Mesenteric fat pad (tissue), 1 donor: ENCODE data around the gene NTNG1. TPM values are rescaled to one million over a fixed set of nuclear protein-coding genes. Genes with fewer than 3 reads are reported as not detected.

ENCODE experiments used
- DNase-seq: peaks from one replicate; pipeline ENCODE4 v3.0.0-alpha.2; 2020; ENCODE audit warnings: low spot score
- total RNA-seq: library from RNA; stranded (reverse); fragmentation: NEBNext Ultra II Directional; extraction: Animal tissue kit (Norgen Biotek cat#: 25700); gene quantifications from one replicate; pipeline ENCODE4 v1.2.1, GENCODE V29; 2021
- donor health status: DM: yes; HTN: yes; CAD: no.

The NTNG1 gene
- total RNA-seq, 1 donor from 2014 or later: not detected

DNA sequence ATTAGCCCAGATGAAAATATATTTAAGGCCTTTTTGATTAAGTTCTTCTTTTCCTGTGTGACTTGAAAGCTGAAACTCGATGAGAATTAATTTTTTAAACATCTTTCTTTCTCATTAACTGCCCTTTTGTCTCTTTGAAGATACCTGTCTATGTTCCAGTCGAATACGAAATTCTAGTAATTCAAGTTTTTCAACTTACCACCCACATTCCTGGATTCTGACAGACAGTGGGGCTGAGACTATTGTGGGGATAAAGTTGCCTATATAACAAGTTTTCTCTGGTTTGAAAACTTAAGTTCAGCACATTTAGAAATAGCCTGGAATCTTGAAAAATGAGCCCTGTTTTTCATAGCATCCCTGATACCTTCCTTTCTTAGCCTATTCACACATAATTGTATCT lies 114.6 kb downstream of the NTNG1 start:
- DNase-seq: no peak

DNA sequence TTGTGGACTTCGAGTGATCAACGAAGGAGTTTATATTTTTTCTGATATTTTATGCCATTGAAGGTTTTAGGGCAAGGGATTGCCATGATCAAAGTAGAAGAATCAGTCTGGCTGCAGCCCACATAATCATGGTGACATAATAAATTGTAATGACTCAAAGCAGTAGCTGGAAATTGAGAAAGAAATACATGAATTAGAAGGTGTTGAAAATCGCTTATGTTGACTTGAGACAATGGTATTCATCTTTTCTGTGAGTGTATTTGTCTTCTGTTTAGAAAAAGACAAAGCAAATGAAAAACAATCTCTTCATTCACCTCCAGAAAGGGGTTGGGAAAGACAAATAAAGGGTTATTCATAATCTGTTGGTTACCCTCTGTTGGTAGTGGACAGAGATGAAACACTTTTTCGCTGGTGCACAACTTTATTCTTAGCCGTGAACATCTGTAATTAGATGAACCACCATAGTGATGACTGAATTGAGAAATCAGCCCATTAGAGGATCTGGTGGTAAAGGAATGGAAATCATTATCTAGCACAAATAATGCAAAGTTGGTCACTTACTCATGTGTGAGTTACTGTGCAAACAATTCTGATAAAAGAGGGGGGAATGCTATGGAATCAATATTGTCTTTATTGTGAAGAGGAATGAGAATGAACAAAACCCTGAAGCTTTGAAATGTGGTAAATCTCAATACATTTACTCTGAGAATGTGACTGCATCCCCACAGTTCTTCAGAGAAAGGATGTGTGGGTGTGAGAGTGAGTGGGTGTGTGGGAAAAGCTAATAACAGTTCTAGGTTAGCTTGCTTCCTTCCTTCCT lies 121.8 kb downstream of the NTNG1 start:
- DNase-seq: no peak

DNA sequence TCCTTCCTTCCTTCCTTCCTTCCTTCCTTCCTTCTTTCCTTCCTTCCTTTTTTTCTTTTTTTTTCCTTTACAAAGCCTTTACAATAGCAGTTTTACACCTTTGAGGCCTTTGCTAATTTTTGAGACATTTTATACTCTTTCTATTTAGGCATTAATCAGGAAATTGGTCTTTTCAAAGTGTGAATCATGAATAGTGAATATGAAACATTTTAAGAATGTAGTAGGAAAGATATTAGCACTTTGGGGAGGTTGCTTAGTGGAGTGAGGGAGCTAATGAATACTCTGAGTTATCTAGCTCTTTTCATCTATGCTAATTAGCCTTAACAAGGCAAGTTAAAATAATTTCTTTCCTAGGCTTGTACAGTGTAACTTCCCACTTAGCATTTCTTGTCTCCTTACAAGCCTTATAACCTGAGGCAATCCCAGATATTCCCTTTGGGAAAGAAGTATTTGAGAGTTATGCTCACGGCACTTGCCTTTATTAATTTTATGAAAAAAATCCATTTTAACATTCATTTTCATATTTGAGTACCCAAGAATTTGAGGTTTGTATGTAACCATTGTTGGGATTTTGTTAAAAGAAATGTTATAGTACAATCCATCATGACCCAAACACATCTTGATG lies 122.6 kb downstream of the NTNG1 start:
- no peak for DNase-seq

DNA sequence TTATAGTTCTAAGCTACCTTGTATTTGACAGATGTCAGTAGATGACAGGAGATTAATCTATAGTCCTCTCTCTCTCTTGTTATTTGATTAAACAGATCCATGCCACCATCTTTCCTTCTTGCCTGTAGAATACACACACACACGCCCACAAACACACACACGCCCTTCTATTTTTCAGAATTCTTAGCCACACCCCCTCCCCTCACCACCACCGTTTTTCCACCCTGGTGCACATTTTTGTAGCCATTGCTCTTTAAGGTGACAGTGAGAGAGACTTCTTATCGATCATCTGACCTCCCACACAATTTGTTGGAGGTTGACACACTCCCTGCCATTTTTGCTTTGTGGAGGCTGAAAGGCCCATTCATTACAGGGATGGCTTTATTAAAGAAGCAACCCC lies 123.2 kb downstream of the NTNG1 start:
- no peak for DNase-seq

DNA sequence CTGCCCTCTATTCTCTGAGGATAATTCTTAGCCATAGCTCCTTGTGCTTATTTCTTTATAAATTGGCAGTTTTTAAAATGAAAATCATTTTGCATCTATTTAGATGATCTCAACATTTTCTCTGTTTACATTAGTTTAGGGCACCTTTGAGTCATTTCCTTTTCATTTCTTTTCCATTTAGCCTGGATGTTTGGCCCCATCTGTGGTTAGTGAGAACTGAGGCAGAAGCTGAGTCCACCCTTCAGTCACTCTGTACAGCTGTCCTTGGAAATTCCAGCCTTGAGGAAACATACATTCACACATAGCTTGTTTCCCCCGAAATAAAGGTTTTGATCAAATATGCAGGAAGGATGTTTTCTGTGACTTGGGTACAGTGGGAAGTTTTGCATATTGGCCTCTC lies 123.7 kb downstream of the NTNG1 start:
- no peak for DNase-seq

DNA sequence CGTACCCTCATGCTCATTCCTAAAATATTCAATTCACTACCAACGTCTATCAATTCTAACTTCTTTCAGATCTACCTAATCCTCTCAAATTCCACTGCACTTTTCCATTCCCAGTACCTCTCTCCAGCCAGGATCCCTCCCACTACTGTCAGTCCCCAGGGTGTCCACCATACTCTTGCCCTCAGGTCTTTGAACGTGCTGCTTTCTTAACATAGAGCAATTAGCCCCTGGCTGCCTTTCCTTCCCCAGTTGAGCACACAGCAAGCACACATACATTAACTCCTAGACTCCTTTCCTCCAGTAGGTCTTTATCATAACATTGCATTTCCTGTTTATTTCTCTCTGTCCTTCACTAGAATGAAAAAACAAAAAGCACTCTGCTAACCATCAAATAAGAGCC lies 126.7 kb downstream of the NTNG1 start:
- DNase-seq: no peak

DNA sequence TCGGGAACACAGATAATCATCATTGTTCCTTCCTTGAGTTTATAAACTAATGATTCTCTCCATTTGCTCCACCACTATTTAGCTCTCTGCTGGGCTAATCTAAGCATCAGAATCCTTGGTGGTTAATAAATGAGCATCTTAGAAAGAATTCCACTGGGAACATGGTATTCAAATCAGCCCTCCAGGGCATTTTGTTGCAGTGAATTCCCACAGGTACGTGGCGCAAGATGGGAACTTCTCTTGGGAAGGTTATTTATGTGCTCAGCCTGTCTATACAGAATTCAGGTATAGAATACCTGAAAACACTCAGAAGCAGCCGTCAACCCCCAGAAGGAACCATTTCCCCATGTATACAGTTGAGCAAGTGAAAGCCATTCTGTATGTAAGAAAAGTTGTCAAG lies 131.5 kb downstream of the NTNG1 start:
- DNase-seq: no peak

DNA sequence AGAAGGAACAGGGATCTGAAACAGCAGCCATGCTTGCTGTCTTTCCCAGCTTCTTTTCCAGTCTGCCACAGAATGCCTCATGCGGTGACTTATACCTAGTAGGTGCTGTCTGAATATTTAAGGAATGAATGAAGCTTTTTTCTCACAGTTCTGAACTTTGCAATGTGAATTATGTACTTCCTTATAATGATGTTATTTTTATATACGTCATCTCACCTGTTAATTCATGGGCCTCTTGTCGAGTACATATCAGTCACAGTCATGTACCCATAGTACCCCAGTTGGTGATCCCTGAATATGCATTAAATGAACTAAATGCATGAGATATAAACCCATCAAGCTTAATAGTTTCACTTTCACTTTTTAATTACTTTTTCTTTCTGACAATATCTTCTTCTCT lies 132.7 kb downstream of the NTNG1 start:
- DNase-seq: no peak

DNA sequence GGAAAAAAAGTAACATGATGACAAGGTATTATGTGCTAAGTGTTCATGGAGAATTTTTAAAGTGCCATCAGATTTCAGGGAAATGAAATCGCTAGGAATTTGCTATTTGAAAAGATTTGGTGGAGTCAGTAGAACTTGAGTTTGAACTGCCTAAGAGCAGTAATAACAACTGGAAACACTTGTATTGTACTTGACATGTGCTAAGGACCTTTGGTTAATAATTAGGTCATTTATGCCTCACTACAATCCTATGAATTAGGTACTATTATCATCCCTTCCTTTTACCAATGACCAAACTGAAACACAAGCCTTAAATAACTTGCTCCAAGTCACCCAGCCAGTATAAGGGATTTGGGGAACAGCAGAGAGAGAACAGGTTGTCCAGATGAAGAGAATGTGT lies 133.4 kb downstream of the NTNG1 start:
- no peak for DNase-seq

DNA sequence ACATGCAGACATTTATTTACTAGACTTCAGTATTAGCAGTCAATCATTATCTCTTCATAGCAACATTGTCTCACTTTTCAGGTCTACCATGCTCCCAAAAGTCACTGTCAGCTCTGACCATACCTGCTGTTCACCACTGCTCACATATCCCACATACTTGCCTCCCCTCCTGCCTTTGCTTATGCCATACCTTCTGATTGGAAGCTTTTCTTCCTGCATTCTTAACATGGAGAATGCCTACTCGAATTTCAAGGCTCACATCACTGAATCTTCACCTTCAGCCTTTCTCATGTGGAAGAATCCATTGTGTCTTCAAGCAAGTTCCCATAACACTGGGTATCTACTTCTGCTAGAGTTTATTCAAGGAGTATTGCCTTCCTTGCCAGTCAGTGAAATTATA lies 135.4 kb downstream of the NTNG1 start:
- no peak for DNase-seq

DNA sequence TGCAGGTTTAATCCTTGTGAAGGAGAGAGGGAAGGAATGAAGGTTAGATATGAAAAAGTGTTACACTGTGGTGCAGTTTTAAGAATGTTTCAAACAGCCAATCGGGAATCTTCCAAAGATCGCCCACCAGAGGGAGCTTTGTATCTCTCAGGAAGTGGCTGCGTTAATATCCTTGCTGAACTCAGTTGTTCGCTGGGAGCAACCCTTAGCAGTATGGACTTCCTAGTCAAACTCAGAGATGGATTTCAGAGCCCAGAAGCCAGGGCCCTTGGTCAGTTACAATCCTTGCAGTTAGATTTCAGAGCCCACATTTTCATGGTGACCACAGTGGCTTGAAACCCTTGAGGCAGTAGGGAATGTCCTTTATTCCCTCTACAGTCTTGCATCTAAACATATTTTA lies 136.2 kb downstream of the NTNG1 start:
- no peak for DNase-seq

DNA sequence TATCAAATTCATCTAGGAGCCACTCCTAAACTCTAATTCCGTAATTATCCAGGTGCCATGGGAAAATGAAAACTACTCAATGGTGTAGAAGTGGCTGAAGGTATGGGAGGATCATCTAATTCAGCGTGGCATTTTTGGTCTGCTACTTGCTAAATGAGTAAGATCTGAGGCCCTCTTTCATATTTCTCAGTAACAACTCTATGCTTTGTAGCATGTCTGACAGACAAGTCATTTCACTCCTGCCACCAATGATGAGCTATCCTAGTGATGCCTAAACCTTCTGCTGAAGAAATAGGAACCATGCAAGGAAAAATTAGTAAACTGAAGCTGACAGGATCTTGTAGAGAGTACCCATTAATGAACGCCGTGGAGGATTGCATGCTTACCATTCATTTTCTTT lies 145.3 kb downstream of the NTNG1 start:
- no peak for DNase-seq

DNA sequence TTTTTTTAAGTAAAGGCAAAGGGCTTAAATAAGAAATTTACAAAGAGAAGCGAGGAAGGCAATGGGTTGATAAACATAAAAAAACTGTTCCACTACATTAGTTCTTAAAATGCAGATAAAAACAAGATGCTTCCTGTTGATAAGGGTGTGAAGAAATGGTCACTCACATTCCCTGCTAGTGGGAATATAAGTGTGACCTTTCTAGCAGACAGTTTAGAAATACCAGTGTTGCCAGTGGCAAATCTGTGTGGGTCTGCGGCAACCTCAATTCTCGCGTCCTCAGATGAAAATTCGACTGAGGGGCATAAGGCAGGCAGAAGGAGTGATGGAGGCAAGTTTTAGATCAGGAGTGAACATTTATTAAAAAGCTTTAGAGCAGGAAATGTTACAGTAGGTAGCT lies 151.1 kb downstream of the NTNG1 start:
- no peak for DNase-seq

DNA sequence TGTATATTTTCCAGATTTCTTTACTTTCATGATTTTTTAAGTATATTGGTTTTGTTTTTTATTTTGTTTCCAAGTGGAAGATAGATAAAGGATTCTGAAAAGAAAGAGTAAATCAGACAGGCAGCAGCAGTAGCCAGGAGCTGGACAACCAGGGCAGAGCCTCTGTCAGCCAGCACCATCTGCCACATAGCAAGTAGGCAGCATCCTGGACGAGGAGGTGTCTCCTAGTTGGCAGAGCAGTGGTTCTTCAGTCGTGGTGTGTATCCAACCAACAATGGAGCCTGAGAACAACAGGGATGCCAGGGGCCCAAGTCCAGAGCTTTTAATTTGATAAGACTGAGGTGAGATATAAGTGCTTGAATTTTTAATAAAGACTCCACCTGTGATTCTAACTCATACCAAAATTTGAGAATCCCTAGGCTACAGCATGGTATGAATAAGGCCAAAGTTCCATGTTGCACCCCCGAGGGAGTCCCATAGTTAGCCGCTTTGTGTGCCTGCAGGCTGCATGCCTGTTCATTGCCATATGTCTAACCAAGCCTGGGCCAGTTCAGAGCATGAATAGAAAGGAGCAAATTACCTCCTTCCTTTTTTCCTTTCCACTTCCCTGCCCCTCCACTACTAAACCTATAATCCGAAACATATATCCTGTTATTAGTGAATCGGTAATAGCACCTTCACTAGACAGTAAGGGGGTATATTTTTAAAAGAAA lies 153.2 kb downstream of the NTNG1 start:
- DNase-seq: no peak

DNA sequence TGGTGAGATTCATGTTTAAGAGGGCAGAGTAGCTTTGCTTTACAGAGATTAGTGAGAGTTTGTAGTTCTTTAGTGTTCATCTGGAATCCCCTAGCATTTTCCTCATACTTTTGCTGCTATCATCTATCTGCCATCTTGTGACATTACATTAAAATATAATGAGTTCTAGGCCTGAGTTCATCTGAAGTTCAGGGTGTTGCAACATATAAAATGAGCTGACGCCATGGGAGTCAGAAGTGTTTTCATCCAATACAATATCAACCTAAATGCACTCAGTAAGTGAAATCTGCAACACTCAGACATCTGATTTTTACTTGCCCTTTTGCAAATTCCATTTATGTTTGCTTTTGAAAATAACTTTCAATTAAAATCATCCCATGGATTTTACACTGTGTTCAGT lies 153.8 kb downstream of the NTNG1 start:
- no peak for DNase-seq

DNA sequence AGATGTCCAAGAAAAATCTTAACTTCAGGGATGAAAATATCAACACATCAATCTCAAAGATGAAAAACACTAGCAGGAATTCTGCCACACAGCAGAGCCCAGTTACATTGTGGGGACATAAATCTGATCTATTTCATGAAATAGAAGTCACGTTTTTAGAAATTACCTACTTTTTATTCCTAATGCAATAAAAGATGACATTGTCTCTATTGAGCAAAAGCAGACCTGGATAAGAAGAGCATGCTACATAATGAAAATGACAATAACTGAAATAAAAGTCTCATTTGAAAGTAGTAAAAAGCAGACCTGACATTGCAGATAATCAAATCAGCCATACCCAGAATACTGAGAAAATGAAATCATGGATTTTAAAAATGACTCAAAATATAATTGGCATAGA lies 156.8 kb downstream of the NTNG1 start:
- no peak for DNase-seq

DNA sequence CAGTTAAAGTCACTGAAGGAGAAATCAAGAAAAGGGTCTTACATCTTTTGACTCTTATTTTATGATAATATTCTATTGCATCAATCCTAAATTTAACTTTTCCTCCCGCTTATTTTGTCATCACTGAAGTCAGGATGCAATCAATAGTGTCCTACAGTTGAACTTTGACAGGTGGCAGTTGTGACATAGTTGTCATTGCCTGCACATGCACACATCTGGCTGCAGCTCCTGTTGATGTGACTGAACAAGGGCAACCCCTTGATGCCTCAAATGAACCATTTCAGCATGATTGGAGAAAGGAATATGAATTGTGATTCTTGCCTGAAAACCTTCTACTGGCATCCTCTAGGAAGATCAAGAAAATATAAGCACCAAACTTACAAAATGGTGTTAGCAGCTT lies 157.7 kb downstream of the NTNG1 start:
- no peak for DNase-seq

DNA sequence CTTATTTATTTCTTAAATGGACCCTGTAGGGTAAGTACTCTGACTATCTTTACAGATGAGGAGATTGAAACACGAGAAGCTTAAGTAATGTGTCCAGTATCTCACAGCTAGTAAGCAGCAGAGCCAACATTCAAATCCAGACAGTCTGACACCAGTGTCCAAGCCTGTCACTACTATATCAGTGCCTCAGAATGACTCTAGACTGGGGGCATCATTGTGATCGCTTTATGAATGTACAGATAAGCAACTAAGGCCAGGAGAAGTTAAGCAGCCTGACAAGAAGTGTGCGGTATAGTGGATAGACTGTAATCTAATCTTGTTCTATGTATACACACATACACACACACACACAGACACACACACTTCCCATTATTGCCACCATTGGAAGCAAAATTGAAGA lies 158.7 kb downstream of the NTNG1 start:
- no peak for DNase-seq

DNA sequence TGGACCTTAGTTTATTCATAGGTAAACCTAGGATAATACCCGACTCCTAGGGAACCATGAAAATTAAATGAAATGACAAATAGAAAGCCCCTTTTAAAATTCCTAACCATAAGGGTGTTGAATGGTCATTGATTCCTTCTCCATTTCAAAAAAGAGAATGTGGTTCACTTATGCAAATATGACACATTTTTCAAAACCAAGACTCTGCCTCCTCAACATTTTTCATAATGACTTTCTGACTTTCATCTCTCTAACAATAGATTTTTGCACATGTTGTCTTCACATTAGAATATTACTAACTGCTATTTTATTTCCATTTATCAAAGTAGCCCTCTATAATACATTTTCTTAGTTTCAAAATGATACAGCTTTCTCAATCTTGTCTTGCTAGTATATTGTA lies 169.1 kb downstream of the NTNG1 start:
- no peak for DNase-seq

DNA sequence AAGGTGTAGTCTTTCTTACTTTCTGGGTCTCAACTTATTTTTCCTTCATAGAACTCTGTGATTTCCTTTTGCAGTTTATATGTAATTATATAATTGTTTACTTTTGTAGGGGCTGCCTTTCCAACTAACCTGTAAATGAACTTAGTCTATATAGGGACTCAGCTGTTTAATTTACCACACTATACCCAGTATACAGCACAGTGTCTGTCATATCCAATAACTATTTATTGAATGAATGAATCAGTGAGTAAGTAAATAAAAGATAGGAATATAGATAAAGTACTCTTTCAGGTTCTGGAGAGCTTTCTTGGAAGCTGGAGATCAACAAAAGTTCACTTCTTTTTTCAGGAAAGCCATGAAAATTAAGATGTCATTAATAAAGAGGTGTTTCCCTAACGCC lies 174.8 kb downstream of the NTNG1 start:
- no peak for DNase-seq

DNA sequence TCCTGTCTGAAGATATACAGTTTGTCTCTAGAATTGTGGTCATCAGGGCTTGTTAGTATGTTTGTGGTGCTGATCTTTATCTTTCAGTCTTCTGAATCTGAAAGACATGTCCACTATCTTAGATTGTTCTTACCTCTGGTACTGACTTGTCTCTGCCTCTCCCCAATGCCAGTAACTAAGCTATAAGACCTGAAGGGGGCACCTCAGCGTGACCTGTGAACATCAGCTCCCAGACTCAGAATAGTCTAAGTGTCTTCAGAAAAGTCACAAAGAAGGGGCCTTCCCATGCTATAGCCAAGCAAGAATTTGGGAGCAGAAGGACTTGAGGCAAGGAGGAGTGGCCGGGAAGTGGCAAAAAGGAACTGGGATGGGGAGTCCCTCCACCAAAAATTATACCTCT lies 178.1 kb downstream of the NTNG1 start:
- DNase-seq: no peak

DNA sequence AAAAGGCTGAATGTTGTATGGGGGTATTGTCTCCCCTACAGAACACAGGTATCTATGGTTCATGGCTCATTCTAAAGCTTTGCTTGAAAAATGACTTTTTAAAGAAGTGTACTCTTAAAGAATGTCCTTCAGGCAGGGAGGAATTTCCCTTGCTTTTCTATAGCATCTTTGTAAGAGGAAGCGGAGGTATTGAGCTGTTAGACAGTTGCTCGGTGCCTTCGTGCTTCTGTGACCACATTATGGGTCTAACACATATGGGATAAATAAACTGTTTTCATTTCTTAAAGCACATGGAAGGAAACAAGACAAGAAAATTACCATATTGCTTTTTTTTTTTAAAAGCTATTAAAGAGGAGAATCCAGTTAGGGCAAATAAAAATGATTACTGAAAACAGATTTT lies 182.9 kb downstream of the NTNG1 start:
- no peak for DNase-seq
